ENCODE results near the gene DDOST.
"Not testable (repeated sequence)": the region's sequence is repeated elsewhere in the genome, so short reads cannot be mapped to it uniquely, and the experiment has no call there.

DDOST gene

GRCh38 chr1:20625176-20626097 is 35.7 kb downstream of the DDOST start:
- DNase-seq (ENCODE audit: low read depth in 2 of 2): no peak

GRCh38 chr1:20624709-20625108 is 36.5 kb downstream of the DDOST start:
- no peak for DNase-seq (ENCODE audit: low read depth in 2 of 2)

GRCh38 chr1:20621012-20621411 is 40.2 kb downstream of the DDOST start:
- DNase-seq (ENCODE audit: low read depth in 2 of 2): no peak

DNA sequence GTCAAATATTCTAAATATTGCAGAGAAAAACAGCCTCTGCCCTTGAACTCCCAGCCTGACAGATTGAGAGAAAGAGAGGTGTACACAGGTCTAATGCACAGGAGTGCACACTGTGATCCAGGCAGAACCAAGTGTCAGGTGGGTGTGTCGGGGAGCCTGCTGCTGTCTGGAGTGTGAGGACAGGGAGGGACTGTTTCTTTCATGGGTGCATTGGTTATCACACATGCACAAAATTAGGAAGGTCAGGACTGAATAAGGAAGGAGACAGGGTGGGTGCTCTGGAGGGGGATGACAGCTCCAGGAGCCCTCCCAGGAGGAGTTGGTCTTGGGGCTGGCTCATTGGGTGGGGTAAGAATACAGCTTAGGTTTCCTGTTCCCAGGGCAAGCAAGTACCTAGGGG is 41.2 kb downstream of the DDOST start:
- DNase-seq (ENCODE audit: low read depth in 2 of 2): no peak

DNA sequence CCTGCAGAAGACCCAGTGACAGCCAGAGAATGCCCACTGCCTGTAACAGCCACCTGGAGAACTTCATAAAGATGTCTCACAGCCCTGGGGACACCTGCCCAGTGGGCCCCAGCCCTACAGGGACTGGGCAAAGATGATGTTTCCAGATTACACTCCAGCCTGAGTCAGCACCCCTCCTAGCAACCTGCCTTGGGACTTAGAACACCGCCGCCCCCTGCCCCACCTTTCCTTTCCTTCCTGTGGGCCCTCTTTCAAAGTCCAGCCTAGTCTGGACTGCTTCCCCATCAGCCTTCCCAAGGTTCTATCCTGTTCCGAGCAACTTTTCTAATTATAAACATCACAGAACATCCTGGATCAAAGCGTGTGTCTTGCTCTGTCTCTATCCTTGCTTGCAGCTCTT is 42.6 kb downstream of the DDOST start:
- DNase-seq (ENCODE audit: low read depth in 2 of 2): no peak

DNA sequence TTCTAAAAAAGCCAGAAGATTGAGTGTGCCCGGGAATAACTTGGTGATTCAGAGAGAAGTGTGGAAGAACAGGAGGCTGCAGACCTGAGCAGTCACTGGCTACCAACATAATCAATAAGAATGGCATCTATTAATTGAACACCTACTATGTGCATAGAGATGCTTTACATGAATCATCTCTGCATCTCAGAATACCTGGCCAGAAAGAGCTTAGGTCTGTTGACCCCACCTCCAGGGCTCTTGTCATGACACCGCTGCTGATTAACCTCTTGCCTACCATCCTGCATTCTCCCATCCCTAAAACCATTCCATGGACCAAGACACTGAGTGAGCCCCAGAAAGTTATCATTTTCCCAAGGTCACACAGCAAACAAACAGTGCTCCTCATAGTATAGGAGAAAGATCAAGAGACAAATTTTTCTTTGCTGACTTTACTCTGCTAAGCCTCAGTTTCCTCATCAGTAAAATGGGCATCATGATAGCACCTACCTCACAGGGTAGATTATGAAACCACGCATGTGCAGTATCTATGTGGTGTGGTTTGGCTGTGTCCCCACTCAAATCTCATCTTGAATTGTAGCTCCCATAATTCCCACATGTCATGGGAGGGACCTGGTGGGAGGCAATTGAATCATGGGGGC is 44.2 kb downstream of the DDOST start:
- no peak for DNase-seq (ENCODE audit: low read depth in 2 of 2)

DNA sequence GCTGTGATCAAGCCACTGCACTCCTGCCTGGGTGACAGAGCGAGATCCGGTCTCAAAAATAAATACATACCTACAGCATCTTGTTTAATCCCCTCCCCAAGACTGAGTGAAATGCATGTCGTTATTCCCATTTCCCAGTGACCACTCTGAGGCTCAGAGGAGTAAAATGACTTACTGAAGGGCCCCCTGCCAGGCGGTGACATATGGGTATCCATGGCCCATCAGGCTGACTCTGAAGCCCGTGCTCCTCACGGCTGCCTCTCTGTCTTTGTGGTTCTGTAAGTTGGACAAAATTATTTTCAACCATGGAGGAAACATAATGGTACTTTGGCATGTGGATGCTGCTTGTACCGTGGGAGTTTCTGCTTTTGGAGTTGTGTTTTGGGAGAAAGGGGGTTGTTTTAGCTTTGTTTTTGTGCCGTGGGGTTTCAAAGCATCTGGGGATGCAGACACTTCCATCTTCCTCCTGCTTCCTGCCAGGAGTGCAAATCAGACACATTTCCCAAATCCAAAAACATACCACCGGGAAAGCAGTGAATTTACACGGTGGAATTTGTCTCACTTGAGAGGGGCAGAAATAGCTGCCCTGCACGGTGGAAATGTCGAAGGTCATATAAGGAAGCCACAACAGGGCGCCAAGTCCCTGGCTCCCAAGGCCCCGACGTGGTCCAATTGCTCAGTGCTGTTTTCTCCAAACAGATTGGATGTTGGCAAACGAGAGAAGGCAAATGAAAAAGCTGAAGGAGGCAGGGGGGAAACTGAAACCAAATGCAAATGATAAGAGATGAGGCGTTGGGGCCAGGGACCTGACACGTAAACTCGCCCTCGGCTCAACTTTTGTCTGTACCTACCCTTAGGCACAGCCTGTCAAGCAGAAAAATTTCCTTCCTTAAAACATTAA is 45.0 kb downstream of the DDOST start:
- DNase-seq (ENCODE audit: low read depth in 2 of 2): no peak

DNA sequence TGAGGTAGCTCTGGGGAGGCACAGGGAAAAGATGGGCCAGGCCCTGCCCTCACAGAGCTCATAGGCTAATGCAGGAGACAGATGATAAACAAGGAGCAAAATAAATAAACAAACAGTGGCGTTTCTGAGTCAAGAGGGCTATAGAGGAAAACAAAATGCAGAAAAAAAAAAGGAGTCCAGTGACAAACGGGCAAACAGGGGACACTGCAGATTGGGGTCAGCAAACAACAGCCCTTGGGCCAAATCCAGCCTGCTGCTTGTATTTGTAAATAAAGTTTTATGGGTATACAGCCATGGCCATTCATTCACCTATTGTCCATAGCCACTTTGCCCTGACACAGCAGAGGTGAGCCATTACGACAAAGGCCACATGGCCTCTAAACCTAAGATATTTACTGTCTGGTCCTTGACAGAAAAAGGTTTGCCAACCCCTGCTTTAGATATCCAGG is 47.0 kb downstream of the DDOST start:
- DNase-seq (ENCODE audit: low read depth in 2 of 2): no peak

GRCh38 chr1:20612221-20612746 is 48.9 kb downstream of the DDOST start:
- DNase-seq (ENCODE audit: low read depth in 2 of 2): no peak

- no peak for DNase-seq (ENCODE audit: low read depth in 2 of 2)
These were observed 49.5 kb downstream of the DDOST start for GRCh38 chr1:20611652-20612051.

GRCh38 chr1:20610970-20611369 is 50.2 kb downstream of the DDOST start:
- no peak for DNase-seq (ENCODE audit: low read depth in 2 of 2)

- DNase-seq (ENCODE audit: low read depth in 2 of 2): no peak
These were observed 51.6 kb downstream of the DDOST start for GRCh38 chr1:20609541-20609940.

GRCh38 chr1:20606801-20607570 is 54.2 kb downstream of the DDOST start:
- not testable (repeated sequence) for DNase-seq (ENCODE audit: low read depth in 2 of 2)

GRCh38 chr1:20604678-20605077 is 56.5 kb downstream of the DDOST start:
- DNase-seq (ENCODE audit: low read depth in 2 of 2): no peak

GRCh38 chr1:20603504-20604464 is 57.4 kb downstream of the DDOST start:
- no peak for DNase-seq (ENCODE audit: low read depth in 2 of 2)

GRCh38 chr1:20602851-20603450 is 58.2 kb downstream of the DDOST start:
- no peak for DNase-seq (ENCODE audit: low read depth in 2 of 2)

All from activated CD4-positive, alpha-beta T cell treated with anti-CD3 and anti-CD28 coated beads for 24 hours (primary cell).